ENCODE measurements around the gene SCO2. TPM values are rescaled to one million over a fixed set of nuclear protein-coding genes. Genes with fewer than 3 reads are reported as not detected.

Gene SCO2
- total RNA-seq, 1 experiment from 2014 or later = 1.1 TPM

DNA sequence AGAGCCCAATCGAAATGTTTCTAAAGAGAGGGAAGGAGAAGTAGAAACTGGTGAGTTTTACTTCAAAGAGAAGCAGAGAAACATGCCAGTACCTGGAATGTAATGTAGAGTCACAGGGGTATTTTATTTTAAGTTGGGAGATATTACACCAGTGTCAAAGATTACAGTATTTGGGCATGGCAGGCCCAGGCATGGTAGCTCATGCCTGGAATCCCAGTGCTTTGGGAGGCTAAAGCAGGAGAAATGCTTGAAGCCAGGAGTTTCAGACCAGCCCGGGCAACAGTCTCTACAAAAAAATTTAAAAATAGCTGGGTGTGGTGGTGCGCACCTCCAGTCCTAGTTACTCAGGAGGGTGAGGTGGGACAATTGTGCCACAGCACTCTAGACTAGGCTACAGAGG lies 34.6 kb upstream of the SCO2 start:
- Histone ChIP-seq H3K9me3 (ENCODE audit: low read length) (no peaks in the 10 kb centered on the region), H3K4me2 (ENCODE audit: low read depth, low read length, poor library complexity, severe bottlenecking) (no peak overlapping the region), H2AFZ (ENCODE audit: low read length) (no peak overlapping the region), H3K27ac (ENCODE audit: low read length) (no peak overlapping the region), H4K20me1 (ENCODE audit: insufficient read depth, low read depth, low read length) (no peaks in the 10 kb centered on the region), H3K36me3 (ENCODE audit: insufficient read depth, low read length) (no peaks in the 10 kb centered on the region), H3K27me3 (ENCODE audit: low read length) (no peaks in the 10 kb centered on the region), H3K4me3 (ENCODE audit: low read length) (no peak overlapping the region), H3K79me2 (ENCODE audit: low read length) (no peaks in the 10 kb centered on the region), H3K4me1 (ENCODE audit: low read length) (peaks cover 9% of the 10 kb centered on the region), H3K9ac (ENCODE audit: low read length) (no peak overlapping the region), H3K9me2 (replicated peaks; ENCODE audit: insufficient read depth, low read length) (no peaks in the 10 kb centered on the region)
- DNase-seq = no peak

DNA sequence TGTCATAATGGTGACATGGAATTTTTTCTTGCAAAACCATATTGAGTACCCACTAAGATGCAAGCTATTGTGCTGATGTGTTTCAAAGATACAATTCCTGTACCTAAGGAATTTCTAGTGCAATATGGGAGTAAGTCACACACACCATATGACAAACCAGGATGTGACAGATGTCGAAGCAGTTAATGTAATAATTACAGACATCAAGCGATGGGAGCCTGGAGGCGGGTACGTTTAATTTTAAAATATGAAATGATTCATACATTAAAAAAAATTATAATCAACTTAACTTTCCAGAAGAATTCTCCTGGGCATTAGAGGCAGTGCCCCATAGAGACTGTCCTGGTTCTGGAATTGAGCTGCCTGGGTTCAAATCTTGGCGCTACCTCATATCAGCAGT lies 31.3 kb upstream of the SCO2 start:
- H3K27me3 ChIP-seq (ENCODE audit: low read length) = no peaks in the 10 kb centered on the region
- no peak overlapping the region for H3K4me2 ChIP-seq (ENCODE audit: low read depth, low read length, poor library complexity, severe bottlenecking)
- no peak overlapping the region for H3K9ac ChIP-seq (ENCODE audit: low read length)
- no peak overlapping the region for H2AFZ ChIP-seq (ENCODE audit: low read length)
- no peaks in the 10 kb centered on the region for H4K20me1 ChIP-seq (ENCODE audit: insufficient read depth, low read depth, low read length)
- no peaks in the 10 kb centered on the region for H3K9me2 ChIP-seq (replicated peaks; ENCODE audit: insufficient read depth, low read length)
- no peak for DNase-seq
- H3K9me3 ChIP-seq (ENCODE audit: low read length) = no peaks in the 10 kb centered on the region
- no peak overlapping the region for H3K27ac ChIP-seq (ENCODE audit: low read length)
- no peaks in the 10 kb centered on the region for H3K36me3 ChIP-seq (ENCODE audit: insufficient read depth, low read length)
- H3K4me3 ChIP-seq (ENCODE audit: low read length) = no peak overlapping the region
- H3K4me1 ChIP-seq (ENCODE audit: low read length) = no peaks in the 10 kb centered on the region
- no peaks in the 10 kb centered on the region for H3K79me2 ChIP-seq (ENCODE audit: low read length)

DNA sequence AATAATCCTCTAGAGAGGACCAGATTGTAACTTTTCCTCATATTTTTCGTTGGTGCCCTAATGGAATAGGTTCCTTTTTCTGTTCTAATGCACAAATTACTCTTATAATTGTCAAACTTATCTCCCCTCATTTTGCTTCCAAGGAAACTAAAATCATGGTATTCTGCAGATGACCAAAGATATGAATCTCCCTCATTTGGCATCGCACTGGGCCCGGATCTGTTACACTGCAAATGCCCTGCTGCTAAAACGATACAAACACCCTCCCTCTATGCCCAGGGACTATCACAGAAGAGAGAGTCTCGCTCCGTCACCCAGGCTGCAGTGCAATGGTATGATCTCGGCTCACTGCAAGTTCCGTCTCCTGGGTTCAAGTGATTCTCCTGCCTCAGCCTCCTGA lies 27.9 kb upstream of the SCO2 start:
- Histone ChIP-seq H3K4me3 (ENCODE audit: low read length) (no peak overlapping the region), H3K79me2 (ENCODE audit: low read length) (no peaks in the 10 kb centered on the region), H3K4me1 (ENCODE audit: low read length) (peaks cover 13% of the 10 kb centered on the region), H4K20me1 (ENCODE audit: insufficient read depth, low read depth, low read length) (no peaks in the 10 kb centered on the region), H3K9me2 (replicated peaks; ENCODE audit: insufficient read depth, low read length) (no peaks in the 10 kb centered on the region), H3K27ac (ENCODE audit: low read length) (no peak overlapping the region), H3K9me3 (ENCODE audit: low read length) (no peaks in the 10 kb centered on the region), H3K27me3 (ENCODE audit: low read length) (no peaks in the 10 kb centered on the region), H3K36me3 (ENCODE audit: insufficient read depth, low read length) (no peaks in the 10 kb centered on the region), H2AFZ (ENCODE audit: low read length) (no peak overlapping the region), H3K9ac (ENCODE audit: low read length) (no peak overlapping the region), H3K4me2 (ENCODE audit: low read depth, low read length, poor library complexity, severe bottlenecking) (no peak overlapping the region)
- DNase-seq = no peak

DNA sequence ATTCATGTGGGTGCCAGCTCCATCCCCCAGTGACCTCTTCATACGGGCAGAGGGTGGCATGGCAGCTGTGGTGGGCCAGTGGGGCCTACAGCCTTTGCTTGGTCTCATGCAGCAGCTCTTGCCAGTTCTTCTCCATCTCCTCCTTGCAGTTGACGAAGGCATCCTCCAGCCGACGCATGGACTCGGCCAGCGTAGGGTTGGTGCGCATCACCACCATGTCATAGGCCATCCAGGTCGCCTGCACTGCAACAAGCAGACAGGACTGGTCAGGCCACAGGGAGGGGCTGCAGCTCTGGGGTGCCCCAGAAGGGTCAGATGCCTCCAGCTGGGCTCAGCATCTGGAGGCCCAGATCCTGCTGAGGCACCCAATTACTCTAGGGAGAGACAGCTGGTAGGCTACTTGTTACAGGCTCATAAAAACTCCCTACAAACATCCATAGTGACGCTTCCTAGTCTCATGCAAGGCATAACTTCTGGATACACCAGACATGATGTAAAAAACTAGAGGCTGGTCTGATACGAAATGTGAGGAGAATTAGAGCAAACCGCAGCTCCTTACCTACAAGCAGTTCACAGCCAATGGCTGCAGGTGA lies 25.9 kb upstream of the SCO2 start:
- no peak overlapping the region for H3K4me3 ChIP-seq (ENCODE audit: low read length)
- H2AFZ ChIP-seq (ENCODE audit: low read length) = no peak overlapping the region
- no peaks in the 10 kb centered on the region for H3K27me3 ChIP-seq (ENCODE audit: low read length)
- no peak for DNase-seq
- no peaks in the 10 kb centered on the region for H3K79me2 ChIP-seq (ENCODE audit: low read length)
- H4K20me1 ChIP-seq (ENCODE audit: insufficient read depth, low read depth, low read length) = no peaks in the 10 kb centered on the region
- no peak overlapping the region for H3K27ac ChIP-seq (ENCODE audit: low read length)
- H3K36me3 ChIP-seq (ENCODE audit: insufficient read depth, low read length) = no peaks in the 10 kb centered on the region
- H3K4me2 ChIP-seq (ENCODE audit: low read depth, low read length, poor library complexity, severe bottlenecking) = no peak overlapping the region
- no peaks in the 10 kb centered on the region for H3K9me3 ChIP-seq (ENCODE audit: low read length)
- H3K9ac ChIP-seq (ENCODE audit: low read length) = no peak overlapping the region
- H3K4me1 ChIP-seq (ENCODE audit: low read length) = peaks cover 22% of the 10 kb centered on the region
- H3K9me2 ChIP-seq (replicated peaks; ENCODE audit: insufficient read depth, low read length) = no peaks in the 10 kb centered on the region

DNA sequence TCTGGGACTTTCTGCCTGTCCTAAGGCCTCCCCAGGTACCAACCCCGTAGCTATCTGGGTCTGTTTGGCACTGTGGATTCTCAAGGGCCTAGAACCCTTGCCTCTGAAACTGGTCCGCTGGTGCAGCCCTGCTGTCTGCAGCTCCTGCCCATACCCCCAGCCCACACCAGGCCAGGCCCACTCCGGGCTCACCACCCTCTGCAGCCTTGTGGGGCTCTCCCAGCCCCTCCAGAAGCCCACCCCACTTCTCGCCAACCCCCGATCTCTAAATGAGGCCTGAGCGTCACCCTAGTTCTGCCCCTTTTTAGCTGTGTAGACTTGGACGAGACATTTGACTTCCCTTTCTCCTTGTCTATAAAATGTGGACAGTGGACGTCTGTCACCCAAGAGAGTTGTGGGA lies 25.0 kb upstream of the SCO2 start:
- no peak overlapping the region for H3K9ac ChIP-seq (ENCODE audit: low read length)
- H3K4me2 ChIP-seq (ENCODE audit: low read depth, low read length, poor library complexity, severe bottlenecking) = no peak overlapping the region
- no peak overlapping the region for H2AFZ ChIP-seq (ENCODE audit: low read length)
- H3K9me3 ChIP-seq (ENCODE audit: low read length) = no peaks in the 10 kb centered on the region
- H3K4me3 ChIP-seq (ENCODE audit: low read length) = no peak overlapping the region
- no peak overlapping the region for H3K27ac ChIP-seq (ENCODE audit: low read length)
- H3K9me2 ChIP-seq (replicated peaks; ENCODE audit: insufficient read depth, low read length) = no peaks in the 10 kb centered on the region
- no peaks in the 10 kb centered on the region for H3K27me3 ChIP-seq (ENCODE audit: low read length)
- H3K36me3 ChIP-seq (ENCODE audit: insufficient read depth, low read length) = no peaks in the 10 kb centered on the region
- peaks cover 22% of the 10 kb centered on the region for H3K4me1 ChIP-seq (ENCODE audit: low read length)
- no peak for DNase-seq
- H3K79me2 ChIP-seq (ENCODE audit: low read length) = no peaks in the 10 kb centered on the region
- no peaks in the 10 kb centered on the region for H4K20me1 ChIP-seq (ENCODE audit: insufficient read depth, low read depth, low read length)

DNA sequence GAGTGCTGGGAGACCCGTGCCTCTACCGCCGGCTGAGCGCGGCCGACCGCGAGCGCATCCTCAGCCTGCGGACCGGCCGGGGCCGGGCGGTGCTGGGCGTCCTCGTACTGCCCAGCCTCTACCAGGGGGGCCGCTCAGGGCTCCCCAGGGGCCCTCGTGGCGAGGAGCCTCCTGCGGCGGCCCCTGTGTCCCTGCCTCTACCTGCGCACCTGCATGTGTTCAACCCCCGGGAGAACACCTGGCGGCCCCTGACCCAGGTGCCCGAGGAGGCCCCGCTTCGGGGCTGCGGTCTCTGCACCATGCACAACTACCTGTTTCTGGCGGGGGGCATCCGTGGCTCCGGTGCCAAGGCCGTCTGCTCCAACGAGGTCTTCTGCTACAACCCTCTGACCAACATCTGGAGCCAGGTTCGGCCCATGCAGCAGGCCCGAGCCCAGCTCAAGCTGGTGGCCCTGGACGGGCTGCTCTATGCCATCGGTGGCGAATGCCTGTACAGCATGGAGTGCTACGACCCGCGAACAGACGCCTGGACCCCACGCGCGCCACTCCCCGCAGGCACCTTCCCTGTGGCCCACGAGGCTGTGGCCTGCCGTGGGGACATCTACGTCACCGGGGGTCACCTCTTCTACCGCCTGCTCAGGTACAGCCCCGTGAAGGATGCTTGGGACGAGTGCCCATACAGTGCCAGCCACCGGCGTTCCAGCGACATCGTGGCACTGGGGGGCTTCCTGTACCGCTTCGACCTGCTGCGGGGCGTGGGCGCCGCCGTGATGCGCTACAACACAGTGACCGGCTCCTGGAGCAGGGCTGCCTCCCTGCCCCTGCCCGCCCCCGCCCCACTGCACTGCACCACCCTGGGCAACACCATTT lies 23.8 kb upstream of the SCO2 start:
- Histone ChIP-seq H3K4me1 (ENCODE audit: low read length) (peaks cover 31% of the 10 kb centered on the region), H3K4me2 (ENCODE audit: low read depth, low read length, poor library complexity, severe bottlenecking) (peak overlapping the region; percentile 97), H3K27me3 (ENCODE audit: low read length) (no peaks in the 10 kb centered on the region), H3K9me2 (replicated peaks; ENCODE audit: insufficient read depth, low read length) (no peaks in the 10 kb centered on the region), H4K20me1 (ENCODE audit: insufficient read depth, low read depth, low read length) (no peaks in the 10 kb centered on the region), H3K4me3 (ENCODE audit: low read length) (peak overlapping the region; percentile 70), H3K9ac (ENCODE audit: low read length) (peak overlapping the region; percentile 88), H3K79me2 (ENCODE audit: low read length) (no peaks in the 10 kb centered on the region), H2AFZ (ENCODE audit: low read length) (peak overlapping the region; percentile 93), H3K27ac (ENCODE audit: low read length) (no peak overlapping the region), H3K9me3 (ENCODE audit: low read length) (no peaks in the 10 kb centered on the region), H3K36me3 (ENCODE audit: insufficient read depth, low read length) (no peaks in the 10 kb centered on the region)
- no peak for DNase-seq

DNA sequence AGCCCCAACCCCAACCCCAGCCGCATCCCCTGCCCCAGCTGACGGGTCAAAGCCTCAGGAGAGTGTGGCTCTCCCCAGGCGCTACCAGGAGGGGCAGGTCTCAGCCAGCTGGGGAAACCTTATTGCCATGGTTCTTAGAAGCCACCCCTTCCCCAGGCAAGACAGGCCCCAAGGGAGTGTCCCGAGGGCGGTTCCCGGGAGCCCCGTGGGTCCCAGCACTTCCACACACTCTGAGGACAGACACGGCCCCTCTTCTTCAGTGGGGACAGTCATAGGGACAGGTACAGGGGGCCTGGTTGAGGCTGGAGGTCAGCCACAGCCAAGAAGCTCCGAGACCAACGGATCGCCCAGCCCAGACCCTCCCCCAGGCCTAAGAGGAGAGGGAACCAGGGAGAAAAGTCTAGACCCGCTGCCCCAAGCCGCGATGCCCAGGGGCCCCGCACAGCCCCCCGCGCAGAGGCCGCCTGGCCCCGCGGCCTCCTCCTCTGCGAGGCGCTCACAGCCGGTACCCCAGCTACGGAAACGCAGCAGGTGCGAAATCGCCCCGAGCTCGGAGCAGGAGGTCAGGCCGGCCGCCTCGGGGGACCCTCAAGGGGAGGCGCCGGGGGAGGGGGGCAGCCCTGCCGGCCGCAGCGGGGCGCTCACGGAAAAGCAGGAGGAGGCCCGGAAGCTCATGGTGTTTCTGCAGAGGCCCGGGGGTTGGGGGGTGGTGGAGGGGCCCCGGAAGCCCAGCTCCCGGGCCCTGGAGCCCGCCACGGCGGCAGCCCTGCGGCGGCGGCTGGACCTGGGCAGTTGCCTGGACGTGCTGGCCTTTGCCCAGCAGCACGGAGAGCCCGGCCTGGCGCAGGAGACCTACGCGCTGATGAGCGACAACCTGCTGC lies 22.9 kb upstream of the SCO2 start:
- Histone ChIP-seq H4K20me1 (ENCODE audit: insufficient read depth, low read depth, low read length) (no peaks in the 10 kb centered on the region), H3K4me1 (ENCODE audit: low read length) (peaks cover 36% of the 10 kb centered on the region), H3K79me2 (ENCODE audit: low read length) (no peaks in the 10 kb centered on the region), H3K36me3 (ENCODE audit: insufficient read depth, low read length) (no peaks in the 10 kb centered on the region), H3K27me3 (ENCODE audit: low read length) (no peaks in the 10 kb centered on the region), H3K9me2 (replicated peaks; ENCODE audit: insufficient read depth, low read length) (no peaks in the 10 kb centered on the region), H3K4me2 (ENCODE audit: low read depth, low read length, poor library complexity, severe bottlenecking) (peak overlapping the region; percentile 97), H3K4me3 (ENCODE audit: low read length) (peak overlapping the region; percentile 70), H3K9me3 (ENCODE audit: low read length) (no peaks in the 10 kb centered on the region), H3K27ac (ENCODE audit: low read length) (no peak overlapping the region), H3K9ac (ENCODE audit: low read length) (peak overlapping the region; percentile 88), H2AFZ (ENCODE audit: low read length) (peak overlapping the region; percentile 93)
- DNase-seq = peak; percentile 84

All from Karpas-422 (cell line).